Measurements from ENCODE around the gene DCAF10.

GRCh38 chr9:37910271-37910670 is 109.7 kb downstream of the DCAF10 start:
- no peak for TF ChIP-seq SP1 (IDR thresholded peaks at IDR 0.05)
- no peak for TF ChIP-seq CTCF (IDR thresholded peaks at IDR 0.05; ENCODE audit: low read depth, low read length, missing input control)
- no peak for TF ChIP-seq TAF1 (conservative IDR thresholded peaks at IDR 0.05)
- no peak for TF ChIP-seq ATF3 (IDR thresholded peaks at IDR 0.05)
- no peak for TF ChIP-seq GABPA (IDR thresholded peaks at IDR 0.05 in 1 of 2, conservative IDR thresholded peaks at IDR 0.05 in 1 of 2)
- no peak for TF ChIP-seq JUND (IDR thresholded peaks at IDR 0.05)
- TF ChIP-seq RAD21 (IDR thresholded peaks at IDR 0.05) = no peak
- no peak for TF ChIP-seq EGR1 (IDR thresholded peaks at IDR 0.05; ENCODE audit: low read depth in 2 of 2)
- no peak for TF ChIP-seq FOXA1 (IDR thresholded peaks at IDR 0.05)
- TF ChIP-seq MAX (IDR thresholded peaks at IDR 0.05) = no peak

Measured in liver (tissue), 3 donors.